Measurements from ENCODE around the gene RPIA. TPM values are rescaled to one million over a fixed set of nuclear protein-coding genes. Genes with fewer than 3 reads are reported as not detected.

Gene RPIA
- total and polyA plus RNA-seq, 4 donors: 0.88 to 29.4 (median 3.1) TPM

- H3K27ac ChIP-seq (ENCODE audit: low read depth in 1 of 2, low read length in 2 of 2): no peak overlapping the region
- no peak overlapping the region for H3K4me3 ChIP-seq (ENCODE audit: low read depth in 1 of 3, low read length in 3 of 3)
- TF ChIP-seq SP1 (IDR thresholded peaks at IDR 0.05): no peak
- no peak for TF ChIP-seq RAD21 (IDR thresholded peaks at IDR 0.05)
- TF ChIP-seq HNF4G (IDR thresholded peaks at IDR 0.05): no peak
- no peak for TF ChIP-seq NR2F2 (IDR thresholded peaks at IDR 0.05)
- TF ChIP-seq FOXA2 (IDR thresholded peaks at IDR 0.05): no peak
- no peak for TF ChIP-seq REST (IDR thresholded peaks at IDR 0.05)
- TF ChIP-seq JUND (IDR thresholded peaks at IDR 0.05): no peak
- H3K36me3 ChIP-seq (ENCODE audit: control insufficient read depth in 4 of 4, insufficient read depth in 3 of 4, low read depth in 1 of 4, low read length in 3 of 4): no peaks in the 10 kb centered on the region
- no peak for DNase-seq (ENCODE audit: low spot score)
- peaks cover 3 to 11% (median 10%) of the 10 kb centered on the region in 4 donors for H3K4me1 ChIP-seq (ENCODE audit: control insufficient read depth in 4 of 4, insufficient read depth in 4 of 4, low read length in 3 of 4)
- H3K27me3 ChIP-seq (ENCODE audit: control insufficient read depth in 4 of 4, insufficient read depth in 4 of 4, low read length in 3 of 4): no peaks in the 10 kb centered on the region
- no peak overlapping the region for H3K9ac ChIP-seq (ENCODE audit: low read depth in 1 of 2, low read length in 2 of 2)
- H3K9me3 ChIP-seq (ENCODE audit: control insufficient read depth in 4 of 4, low read length in 3 of 4): no peaks in the 10 kb centered on the region
- 76% methylated on average over 4 of the region's 4 CpGs for WGBS
Measured at GRCh38 chr2:88686320-88686719, 5.2 kb upstream of the RPIA start.

- no peaks in the 10 kb centered on the region for H3K9me3 ChIP-seq (ENCODE audit: control insufficient read depth in 4 of 4, low read length in 3 of 4)
- H3K36me3 ChIP-seq (ENCODE audit: control insufficient read depth in 4 of 4, insufficient read depth in 3 of 4, low read depth in 1 of 4, low read length in 3 of 4): no peaks in the 10 kb centered on the region
- no peaks in the 10 kb centered on the region for H3K27me3 ChIP-seq (ENCODE audit: control insufficient read depth in 4 of 4, insufficient read depth in 4 of 4, low read length in 3 of 4)
- no peak for DNase-seq (ENCODE audit: low spot score)
- H3K27ac ChIP-seq (ENCODE audit: low read depth in 1 of 2, low read length in 2 of 2): no peak overlapping the region
- H3K4me3 ChIP-seq (ENCODE audit: low read depth in 1 of 3, low read length in 3 of 3): no peak overlapping the region
- H3K9ac ChIP-seq (ENCODE audit: low read depth in 1 of 2, low read length in 2 of 2): no peak overlapping the region
- no peak for TF ChIP-seq RAD21 (IDR thresholded peaks at IDR 0.05)
- no peak for TF ChIP-seq FOXA1 (IDR thresholded peaks at IDR 0.05)
- TF ChIP-seq NR2F2 (IDR thresholded peaks at IDR 0.05): no peak
- no peak for TF ChIP-seq REST (IDR thresholded peaks at IDR 0.05)
- TF ChIP-seq ATF3 (IDR thresholded peaks at IDR 0.05): no peak
- TF ChIP-seq FOXA2 (IDR thresholded peaks at IDR 0.05): no peak
- TF ChIP-seq GABPA (IDR thresholded peaks at IDR 0.05 in 1 of 2, conservative IDR thresholded peaks at IDR 0.05 in 1 of 2): no peak
- TF ChIP-seq YY1 (IDR thresholded peaks at IDR 0.05): no peak
- TF ChIP-seq EGR1 (IDR thresholded peaks at IDR 0.05; ENCODE audit: low read depth in 2 of 2): no peak
- TF ChIP-seq MAX (IDR thresholded peaks at IDR 0.05): no peak
- TF ChIP-seq JUND (IDR thresholded peaks at IDR 0.05): no peak
- TF ChIP-seq HNF4G (IDR thresholded peaks at IDR 0.05): no peak
- peaks cover 3 to 19% (median 12%) of the 10 kb centered on the region in 4 donors for H3K4me1 ChIP-seq (ENCODE audit: control insufficient read depth in 4 of 4, insufficient read depth in 4 of 4, low read length in 3 of 4)
Measured at GRCh38 chr2:88687384-88687783, 4.1 kb upstream of the RPIA start.

Measured in liver (tissue), 9 donors.